ENCODE measurements around the gene SETBP1. TPM values are rescaled to one million over a fixed set of nuclear protein-coding genes. Genes with fewer than 3 reads are reported as not detected.

SETBP1 gene
- total and polyA plus RNA-seq, 9 of the 15 experiments (the other 6 are each of a cell fraction or from before 2014, with no cell fraction given), result under 0.01 to 0.13 (median 0.04) TPM

DNA sequence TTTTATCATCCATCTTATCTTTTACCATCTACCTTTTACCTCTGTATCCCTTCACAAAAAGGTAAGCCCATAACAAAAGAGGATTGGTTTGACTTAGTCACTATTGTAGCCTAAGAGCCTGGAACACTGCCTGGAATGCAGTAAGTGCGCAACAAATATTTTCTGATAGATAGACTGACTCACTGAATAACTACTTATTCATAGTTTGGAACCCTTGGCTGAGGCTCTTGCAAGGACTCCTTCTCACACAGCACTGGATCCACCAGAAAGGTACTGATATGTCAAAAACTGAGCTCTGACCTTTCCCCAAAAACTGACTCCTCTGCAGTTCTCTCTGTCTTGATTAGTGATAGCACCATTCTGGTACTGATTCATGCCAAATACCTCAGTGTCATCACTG, 426.7 kb downstream of the SETBP1 start:
- ATAC-seq (no peak), DNase-seq (ENCODE audit: extremely low read depth in 1 of 4, low spot score in 3 of 4) (no peak), FAIRE-seq (no peak)
- Histone ChIP-seq H3K79me2 (ENCODE audit: control insufficient read depth, insufficient read depth, low read length) (no peaks in the 10 kb centered on the region), H2AFZ (ENCODE audit: low read depth, low read length) (no peak overlapping the region), H3K9me1 (ENCODE audit: control insufficient read depth, insufficient read depth, low read length) (no peaks in the 10 kb centered on the region), H3K4me3 (no peak overlapping the region), H4K20me1 (replicated peaks; ENCODE audit: control insufficient read depth, insufficient read depth, low read length) (no peaks in the 10 kb centered on the region), H3K4me2 (ENCODE audit: insufficient read depth, low read length) (no peak overlapping the region), H3K9ac (ENCODE audit: insufficient read depth in 1 of 2, low read depth in 2 of 2, low read length in 2 of 2) (no peak overlapping the region), H3K27ac (ENCODE audit: extremely low read depth, low read depth, low read length) (no peak overlapping the region), H3K4me1 (replicated peaks in 1 of 2; ENCODE audit: control insufficient read depth in 2 of 2, insufficient read depth in 2 of 2, low read length in 2 of 2) (no peaks in the 10 kb centered on the region), H3K36me3 (ENCODE audit: control insufficient read depth, insufficient read depth, low read length) (no peaks in the 10 kb centered on the region), H3K27me3 (ENCODE audit: control insufficient read depth in 2 of 2, insufficient read depth in 2 of 2, low read length in 2 of 2) (no peaks in the 10 kb centered on the region), H3K9me3 (replicated peaks; ENCODE audit: control insufficient read depth, insufficient read depth, low read depth, low read length) (no peaks in the 10 kb centered on the region)
- no TSS peak for BruUV-seq (replicated peaks)
- ChIA-PET CTCF (ENCODE audit: low intra/inter-chr PET ratio) (no interaction called here), POLR2A (interaction anchor here (1.2 kb wide), 1 partner anchor 505 kb away, joined by 3 read pairs; no protein-coding TSS in a partner anchor)
- in situ Hi-C loops (cut with MboI), result no loop called here
- 0% methylated on average over 1 of the region's 1 CpG for WGBS (ENCODE audit: insufficient coverage, low coverage, missing lambda C conversion rate)
- intact Hi-C loops (cut with micrococcal nuclease), result no loop called here
- TF ChIP-seq SMARCB1 (IDR thresholded peaks at IDR 0.05; ENCODE audit: insufficient read length, low read depth), result no peak
- TF ChIP-seq CBFB (CRISPR knock-in tag; IDR thresholded peaks at IDR 0.05), result no peak
- no peak for TF ChIP-seq THRAP3 (IDR thresholded peaks at IDR 0.05; ENCODE audit: borderline replicate concordance)
- no peak for TF ChIP-seq ZNF175 (CRISPR knock-in tag; IDR thresholded peaks at IDR 0.05; ENCODE audit: low read depth)
- TF ChIP-seq, protein P1, sequence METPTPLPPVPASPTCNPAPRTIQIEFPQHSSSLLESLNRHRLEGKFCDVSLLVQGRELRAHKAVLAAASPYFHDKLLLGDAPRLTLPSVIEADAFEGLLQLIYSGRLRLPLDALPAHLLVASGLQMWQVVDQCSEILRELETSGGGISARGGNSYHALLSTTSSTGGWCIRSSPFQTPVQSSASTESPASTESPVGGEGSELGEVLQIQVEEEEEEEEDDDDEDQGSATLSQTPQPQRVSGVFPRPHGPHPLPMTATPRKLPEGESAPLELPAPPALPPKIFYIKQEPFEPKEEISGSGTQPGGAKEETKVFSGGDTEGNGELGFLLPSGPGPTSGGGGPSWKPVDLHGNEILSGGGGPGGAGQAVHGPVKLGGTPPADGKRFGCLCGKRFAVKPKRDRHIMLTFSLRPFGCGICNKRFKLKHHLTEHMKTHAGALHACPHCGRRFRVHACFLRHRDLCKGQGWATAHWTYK (CRISPR knock-in tag; IDR thresholded peaks at IDR 0.05), result no peak
- TF ChIP-seq, protein P2, sequence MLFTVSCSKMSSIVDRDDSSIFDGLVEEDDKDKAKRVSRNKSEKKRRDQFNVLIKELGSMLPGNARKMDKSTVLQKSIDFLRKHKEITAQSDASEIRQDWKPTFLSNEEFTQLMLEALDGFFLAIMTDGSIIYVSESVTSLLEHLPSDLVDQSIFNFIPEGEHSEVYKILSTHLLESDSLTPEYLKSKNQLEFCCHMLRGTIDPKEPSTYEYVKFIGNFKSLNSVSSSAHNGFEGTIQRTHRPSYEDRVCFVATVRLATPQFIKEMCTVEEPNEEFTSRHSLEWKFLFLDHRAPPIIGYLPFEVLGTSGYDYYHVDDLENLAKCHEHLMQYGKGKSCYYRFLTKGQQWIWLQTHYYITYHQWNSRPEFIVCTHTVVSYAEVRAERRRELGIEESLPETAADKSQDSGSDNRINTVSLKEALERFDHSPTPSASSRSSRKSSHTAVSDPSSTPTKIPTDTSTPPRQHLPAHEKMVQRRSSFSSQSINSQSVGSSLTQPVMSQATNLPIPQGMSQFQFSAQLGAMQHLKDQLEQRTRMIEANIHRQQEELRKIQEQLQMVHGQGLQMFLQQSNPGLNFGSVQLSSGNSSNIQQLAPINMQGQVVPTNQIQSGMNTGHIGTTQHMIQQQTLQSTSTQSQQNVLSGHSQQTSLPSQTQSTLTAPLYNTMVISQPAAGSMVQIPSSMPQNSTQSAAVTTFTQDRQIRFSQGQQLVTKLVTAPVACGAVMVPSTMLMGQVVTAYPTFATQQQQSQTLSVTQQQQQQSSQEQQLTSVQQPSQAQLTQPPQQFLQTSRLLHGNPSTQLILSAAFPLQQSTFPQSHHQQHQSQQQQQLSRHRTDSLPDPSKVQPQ (CRISPR knock-in tag; IDR thresholded peaks at IDR 0.05; ENCODE audit: borderline replicate concordance), result no peak
- TF ChIP-seq, protein P3, sequence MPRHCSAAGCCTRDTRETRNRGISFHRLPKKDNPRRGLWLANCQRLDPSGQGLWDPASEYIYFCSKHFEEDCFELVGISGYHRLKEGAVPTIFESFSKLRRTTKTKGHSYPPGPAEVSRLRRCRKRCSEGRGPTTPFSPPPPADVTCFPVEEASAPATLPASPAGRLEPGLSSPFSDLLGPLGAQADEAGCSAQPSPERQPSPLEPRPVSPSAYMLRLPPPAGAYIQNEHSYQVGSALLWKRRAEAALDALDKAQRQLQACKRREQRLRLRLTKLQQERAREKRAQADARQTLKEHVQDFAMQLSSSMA (CRISPR knock-in tag; IDR thresholded peaks at IDR 0.05), result no peak
- no peak for TF ChIP-seq MEIS2 (IDR thresholded peaks at IDR 0.05; ENCODE audit: partially characterized antibody)
- no peak for TF ChIP-seq EWSR1 (IDR thresholded peaks at IDR 0.05; ENCODE audit: borderline replicate concordance, low read depth, partially characterized antibody)
- TF ChIP-seq, protein P4, sequence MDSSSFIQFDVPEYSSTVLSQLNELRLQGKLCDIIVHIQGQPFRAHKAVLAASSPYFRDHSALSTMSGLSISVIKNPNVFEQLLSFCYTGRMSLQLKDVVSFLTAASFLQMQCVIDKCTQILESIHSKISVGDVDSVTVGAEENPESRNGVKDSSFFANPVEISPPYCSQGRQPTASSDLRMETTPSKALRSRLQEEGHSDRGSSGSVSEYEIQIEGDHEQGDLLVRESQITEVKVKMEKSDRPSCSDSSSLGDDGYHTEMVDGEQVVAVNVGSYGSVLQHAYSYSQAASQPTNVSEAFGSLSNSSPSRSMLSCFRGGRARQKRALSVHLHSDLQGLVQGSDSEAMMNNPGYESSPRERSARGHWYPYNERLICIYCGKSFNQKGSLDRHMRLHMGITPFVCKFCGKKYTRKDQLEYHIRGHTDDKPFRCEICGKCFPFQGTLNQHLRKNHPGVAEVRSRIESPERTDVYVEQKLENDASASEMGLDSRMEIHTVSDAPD (CRISPR knock-in tag; IDR thresholded peaks at IDR 0.05), result no peak
- no peak for TF ChIP-seq EGR1 (conservative IDR thresholded peaks at IDR 0.05)
- no peak for TF ChIP-seq ZBED1 (IDR thresholded peaks at IDR 0.05)
- no peak for TF ChIP-seq ZC3H11A (IDR thresholded peaks at IDR 0.05; ENCODE audit: low read depth, low read length)
